Cardiac septum (tissue), 1 donor: ENCODE data around the gene NLRP10. TPM values are rescaled to one million over a fixed set of nuclear protein-coding genes. Genes with fewer than 3 reads are reported as not detected.

Experiments
- total RNA-seq: library from RNA; stranded (reverse); fragmentation: NEBNext Ultra II Directional; extraction: Animal tissue kit (Norgen Biotek cat#: 25700); gene quantifications from one replicate; pipeline ENCODE4 v1.2.1, GENCODE V29; 2021
- donor health status: DM: no; HTN: no; CAD: no.

The NLRP10 gene
- total RNA-seq, 1 donor from 2014 or later, result not detected

Other genes starting within 250 kb of the NLRP10 start
- gene OR5P2, start 168.5 kb downstream of the NLRP10 start, total RNA-seq, result not detected
- gene OR5P3, start 134.6 kb downstream of the NLRP10 start, total RNA-seq, result not detected
- not detected for gene OR10A6, start 34.2 kb downstream of the NLRP10 start, total RNA-seq
- not detected for gene OR10A3, start 23.7 kb downstream of the NLRP10 start, total RNA-seq
- 123 TPM for gene EIF3F, start 21.9 kb upstream of the NLRP10 start, total RNA-seq
- gene TUB, start 115.8 kb upstream of the NLRP10 start, total RNA-seq, result 12.2 TPM
- gene RIC3, start 203.6 kb upstream of the NLRP10 start, total RNA-seq, result 14.3 TPM